MCF 10A (cell line): ENCODE measurements around the gene TANC1. TPM values are rescaled to one million over a fixed set of nuclear protein-coding genes. Genes with fewer than 3 reads are reported as not detected.

Experiments used
- BruUV-seq: library from RNA; stranded (reverse); fragments of 400-500 nt; replicated peaks from 2 replicates; lab custom pipeline; 2021; lab: Mats Ljungman, UMichigan
- CTCF ChIA-PET: fragments of 300-600 bp; sonication (Branson Sonifier 250); formaldehyde crosslinking; extraction: SDS; loops from one replicate; lab custom pipeline; 2021; ENCODE audit warnings: antibody characterized with exemption, inconsistent platforms; lab: Yijun Ruan, JAX
- POLR2A ChIA-PET: fragments of 300-600, 350-650 bp; sonication (Branson Sonifier 250); formaldehyde crosslinking; extraction: SDS; loops from one replicate; lab custom pipeline; 2020; ENCODE audit warnings: antibody characterized with exemption, inconsistent platforms; lab: Yijun Ruan, JAX
- DNase-seq: peaks from one replicate; pipeline ENCODE4 v3.0.0-alpha.2; 2018; ENCODE audit not compliant: unreplicated experiment
- H3K27ac Mint-ChIP-seq: one replicate; pipeline ENCODE4 v1.8.0; 2022; ENCODE audit warnings: mild to moderate bottlenecking, low read depth, mixed read lengths; ENCODE audit not compliant: unreplicated experiment
- H3K27me3 Mint-ChIP-seq: one replicate; pipeline ENCODE4 v1.8.0; 2022; ENCODE audit warnings: mixed read lengths; ENCODE audit not compliant: insufficient read depth, unreplicated experiment
- H3K36me3 Mint-ChIP-seq: one replicate; pipeline ENCODE4 v1.8.0; 2022; ENCODE audit warnings: mild to moderate bottlenecking, moderate library complexity, mixed read lengths; ENCODE audit not compliant: insufficient read depth, unreplicated experiment
- H3K4me1 Mint-ChIP-seq: one replicate; pipeline ENCODE4 v1.8.0; 2022; ENCODE audit warnings: mixed read lengths; ENCODE audit not compliant: insufficient read depth, unreplicated experiment
- H3K4me3 Mint-ChIP-seq: one replicate; pipeline ENCODE4 v1.8.0; 2022; ENCODE audit warnings: mild to moderate bottlenecking, moderate library complexity, mixed read lengths; ENCODE audit not compliant: unreplicated experiment
- H3K9me3 Mint-ChIP-seq: one replicate; pipeline ENCODE4 v1.8.0; 2022; ENCODE audit warnings: mixed read lengths; ENCODE audit not compliant: unreplicated experiment
- CTCF ChIP-seq: fragments of 200-600 bp; IDR thresholded peaks from one replicate; pipeline ENCODE4 v1.8.0; 2022; ENCODE audit warnings: antibody characterized with exemption, mild to moderate bottlenecking; ENCODE audit not compliant: unreplicated experiment
- intact Hi-C: fragments of 100-400 bp; cut with micrococcal nuclease; formaldehyde crosslinking; loops from 2 replicates; pipeline ENCODE4 v1.14.1; 2022
- total RNA-seq: library from RNA; stranded (reverse); gene quantifications from 2 replicates; pipeline ENCODE4 v1.2.3, GENCODE V29; 2022

The TANC1 gene
- total RNA-seq, 1 experiment from 2014 or later = 35.3 TPM

GRCh38 chr2:159086826-159087225 is 118.4 kb downstream of the TANC1 start:
- intact Hi-C loops = no loop called here
- Mint-ChIP-seq H3K9me3 (no peaks in the 10 kb centered on the region), H3K27me3 (no peaks in the 10 kb centered on the region), H3K4me3 (no peak overlapping the region), H3K36me3 (peaks cover 11% of the 10 kb centered on the region), H3K27ac (peak overlapping the region; percentile 55), H3K4me1 (peaks cover 36% of the 10 kb centered on the region)
- TF ChIP-seq CTCF = no peak
- POLR2A ChIA-PET = interaction anchor here (1.2 kb wide), 1 partner anchor 72 kb away, joined by 4 read pairs; no protein-coding TSS in a partner anchor
- DNase-seq = no peak
- CTCF ChIA-PET = interaction anchor here (1.6 kb wide), 1 partner anchor 31 kb away, joined by 6 read pairs; no protein-coding TSS in a partner anchor
- BruUV-seq = no TSS peak

- Mint-ChIP-seq H3K4me3 (no peak overlapping the region), H3K27me3 (no peaks in the 10 kb centered on the region), H3K27ac (peak overlapping the region; percentile 84), H3K4me1 (peaks cover 57% of the 10 kb centered on the region), H3K9me3 (no peaks in the 10 kb centered on the region), H3K36me3 (peaks cover 10% of the 10 kb centered on the region)
- intact Hi-C loops = no loop called here
- BruUV-seq = no TSS peak
- TF ChIP-seq CTCF = no peak
- ChIA-PET CTCF (interaction anchor here (1.0 to 2.1 kb wide), 3 partner anchors 30 to 53 kb away, joined by 3 to 15 read pairs (median 4); no protein-coding TSS in a partner anchor), POLR2A (interaction anchor here (1.7 kb wide), 1 partner anchor 44 kb away, joined by 7 read pairs; no protein-coding TSS in a partner anchor)
- DNase-seq = no peak
These were observed 120.5 kb downstream of the TANC1 start for GRCh38 chr2:159088906-159089305.

- no peak for DNase-seq
- Mint-ChIP-seq H3K9me3 (no peaks in the 10 kb centered on the region), H3K36me3 (peaks cover 10% of the 10 kb centered on the region), H3K4me3 (no peak overlapping the region), H3K4me1 (peaks cover 57% of the 10 kb centered on the region), H3K27ac (peak overlapping the region; percentile 84), H3K27me3 (no peaks in the 10 kb centered on the region)
- no TSS peak for BruUV-seq
- CTCF ChIA-PET = interaction anchor here (2.1 kb wide), 1 partner anchor 30 kb away, joined by 15 read pairs; no protein-coding TSS in a partner anchor
- TF ChIP-seq CTCF = no peak
- POLR2A ChIA-PET = interaction anchor here (1.7 to 3.4 kb wide), 2 partner anchors 13 to 45 kb away, joined by 7 to 35 read pairs; no protein-coding TSS in a partner anchor
- intact Hi-C loops = no loop called here
These were observed 121.1 kb downstream of the TANC1 start for GRCh38 chr2:159089543-159089942.

GRCh38 chr2:159090514-159091201 is 122.2 kb downstream of the TANC1 start:
- Mint-ChIP-seq H3K27me3 (no peaks in the 10 kb centered on the region), H3K27ac (peak overlapping the region; percentile 78), H3K4me1 (peaks cover 51% of the 10 kb centered on the region), H3K9me3 (no peaks in the 10 kb centered on the region), H3K36me3 (peaks cover 11% of the 10 kb centered on the region), H3K4me3 (peak overlapping the region; percentile 41)
- DNase-seq = peak; percentile 64
- CTCF ChIA-PET = interaction anchor here (0.6 to 5.2 kb wide), 5 partner anchors 18 to 120 kb away, joined by 3 to 38 read pairs (median 5); no protein-coding TSS in a partner anchor
- no peak for TF ChIP-seq CTCF
- POLR2A ChIA-PET = interaction anchor here (0.8 to 3.4 kb wide), 7 partner anchors 10 to 47 kb away, joined by 3 to 35 read pairs (median 4); no protein-coding TSS in a partner anchor
- intact Hi-C loops = no loop called here
- no TSS peak for BruUV-seq
